HG02943 (cell line): ENCODE measurements around the gene TOM1L2.

Experiments
- ATAC-seq: cut with Tn5 transposase; IDR thresholded peaks from one replicate; pipeline ENCODE4 v1.9.1; 2021; ENCODE audit warnings: mild to moderate bottlenecking, low read depth, moderate library complexity; ENCODE audit not compliant: unreplicated experiment

TOM1L2 gene

GRCh38 chr17:17795946-17796786 lies 176.0 kb downstream of the TOM1L2 start:
- ATAC-seq = no peak

GRCh38 chr17:17795296-17795695 lies 176.9 kb downstream of the TOM1L2 start:
- no peak for ATAC-seq

- no peak for ATAC-seq
These were observed 177.8 kb downstream of the TOM1L2 start for GRCh38 chr17:17794382-17794781.
